ENCODE results near the gene COBL.

DNA sequence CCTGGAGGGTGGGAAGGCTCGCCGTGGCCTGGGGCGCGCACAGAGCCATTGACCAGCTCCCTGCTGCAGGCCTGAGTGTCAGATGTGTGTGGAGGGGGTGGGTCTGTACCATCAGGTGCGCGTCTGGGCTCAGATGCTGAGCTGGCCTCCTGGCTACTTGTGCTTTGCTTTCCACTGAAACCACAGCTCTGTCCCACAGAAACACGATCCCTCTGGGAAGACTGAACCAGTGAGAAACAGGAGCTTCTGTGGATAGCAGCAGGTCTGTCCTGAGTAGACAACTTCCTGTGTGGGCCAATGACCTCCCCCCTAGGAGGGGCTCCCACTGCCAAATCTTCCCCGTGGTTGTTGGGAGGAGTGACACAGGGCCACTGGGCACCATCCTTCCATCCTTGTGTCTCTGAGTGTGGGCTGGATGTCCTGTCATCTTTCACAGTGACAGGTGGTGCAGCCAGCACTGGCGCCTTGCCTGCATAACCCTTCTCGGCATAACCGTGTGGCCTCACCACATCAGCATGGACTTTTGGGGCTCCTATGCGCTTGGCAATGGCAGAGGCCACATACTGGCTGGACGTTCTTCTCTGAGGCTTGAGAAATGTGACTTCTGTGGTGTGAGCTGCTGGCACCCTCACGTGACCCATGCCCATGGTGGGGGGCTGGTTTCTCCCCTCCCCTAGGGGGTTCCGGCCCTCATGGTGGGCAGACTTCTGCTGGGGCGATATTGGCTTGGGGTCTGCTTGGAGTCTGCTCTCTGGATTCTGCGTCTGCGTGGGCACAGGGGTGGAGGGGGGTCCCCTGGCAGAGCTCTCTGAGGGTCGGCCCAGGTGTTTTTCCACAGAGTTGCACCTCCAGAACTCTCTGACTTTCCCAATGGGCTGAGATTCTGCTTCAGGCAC lies 288.4 kb downstream of the COBL start:
- TF ChIP-seq, protein P1, sequence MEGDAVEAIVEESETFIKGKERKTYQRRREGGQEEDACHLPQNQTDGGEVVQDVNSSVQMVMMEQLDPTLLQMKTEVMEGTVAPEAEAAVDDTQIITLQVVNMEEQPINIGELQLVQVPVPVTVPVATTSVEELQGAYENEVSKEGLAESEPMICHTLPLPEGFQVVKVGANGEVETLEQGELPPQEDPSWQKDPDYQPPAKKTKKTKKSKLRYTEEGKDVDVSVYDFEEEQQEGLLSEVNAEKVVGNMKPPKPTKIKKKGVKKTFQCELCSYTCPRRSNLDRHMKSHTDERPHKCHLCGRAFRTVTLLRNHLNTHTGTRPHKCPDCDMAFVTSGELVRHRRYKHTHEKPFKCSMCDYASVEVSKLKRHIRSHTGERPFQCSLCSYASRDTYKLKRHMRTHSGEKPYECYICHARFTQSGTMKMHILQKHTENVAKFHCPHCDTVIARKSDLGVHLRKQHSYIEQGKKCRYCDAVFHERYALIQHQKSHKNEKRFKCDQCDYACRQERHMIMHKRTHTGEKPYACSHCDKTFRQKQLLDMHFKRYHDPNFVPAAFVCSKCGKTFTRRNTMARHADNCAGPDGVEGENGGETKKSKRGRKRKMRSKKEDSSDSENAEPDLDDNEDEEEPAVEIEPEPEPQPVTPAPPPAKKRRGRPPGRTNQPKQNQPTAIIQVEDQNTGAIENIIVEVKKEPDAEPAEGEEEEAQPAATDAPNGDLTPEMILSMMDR (IDR thresholded peaks at IDR 0.05; ENCODE audit: extremely low read depth in 1 of 2, insufficient read depth in 1 of 2, low read depth in 1 of 2, low read length in 2 of 2) = no peak
- TF ChIP-seq POLR2A (IDR thresholded peaks at IDR 0.05; ENCODE audit: low read depth, low read length) = no peak
- TF ChIP-seq MYC (IDR thresholded peaks at IDR 0.05; ENCODE audit: low read depth, low read length) = no peak
